ENCODE measurements around the gene TSC22D4.

DNA sequence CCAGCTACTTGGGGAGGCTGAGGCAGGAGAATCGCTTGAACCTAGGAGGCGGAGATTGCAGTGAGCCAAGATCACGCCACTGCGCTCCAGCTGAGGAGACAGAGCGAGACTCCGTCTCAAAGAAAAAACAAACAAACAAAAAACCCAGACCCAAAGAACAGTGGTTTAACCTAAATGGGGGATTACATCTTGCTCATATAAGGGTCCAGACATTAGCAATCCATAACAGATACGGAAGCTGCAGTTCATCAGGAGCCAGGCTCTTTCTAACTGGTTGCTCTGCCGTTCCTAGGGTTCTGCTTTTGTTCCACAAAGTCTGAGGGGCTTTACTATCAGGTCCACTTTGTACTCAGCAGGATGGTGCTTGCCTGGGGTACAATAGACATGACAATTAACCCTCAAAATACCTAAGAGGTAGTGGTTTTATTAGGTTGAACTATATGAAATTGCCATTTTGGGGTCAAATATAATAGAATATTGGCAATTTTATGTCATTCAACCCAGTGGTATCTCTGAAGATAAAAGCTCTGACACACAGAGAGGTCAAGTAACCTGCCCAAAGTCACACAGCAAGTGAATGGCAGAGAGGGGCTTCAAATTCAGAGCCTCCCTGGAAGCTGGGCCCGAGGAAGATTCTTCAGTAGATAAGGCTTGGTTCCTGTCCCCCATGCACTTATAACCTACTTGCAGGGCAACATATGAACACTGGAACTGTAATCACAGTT, 26.0 kb upstream of the TSC22D4 start:
- TF ChIP-seq CTCF (conservative IDR thresholded peaks at IDR 0.05; ENCODE audit: low read depth, low read length) = no peak
- no peak for TF ChIP-seq EZH2 (IDR thresholded peaks at IDR 0.05; ENCODE audit: borderline replicate concordance, low read depth, low read length, poor library complexity, severe bottlenecking)

Data from A673 (cell line).